HG02571 (cell line): Measurements from ENCODE around the gene TOR1B.
"Not testable (repeated sequence)": the region's sequence is repeated elsewhere in the genome, so short reads cannot be mapped to it uniquely, and the experiment has no call there.

Experiments
- ATAC-seq: cut with Tn5 transposase; IDR thresholded peaks from one replicate; pipeline ENCODE4 v1.9.1; 2021; ENCODE audit warnings: mild to moderate bottlenecking, moderate library complexity; ENCODE audit not compliant: unreplicated experiment

The TOR1B gene, protein sequence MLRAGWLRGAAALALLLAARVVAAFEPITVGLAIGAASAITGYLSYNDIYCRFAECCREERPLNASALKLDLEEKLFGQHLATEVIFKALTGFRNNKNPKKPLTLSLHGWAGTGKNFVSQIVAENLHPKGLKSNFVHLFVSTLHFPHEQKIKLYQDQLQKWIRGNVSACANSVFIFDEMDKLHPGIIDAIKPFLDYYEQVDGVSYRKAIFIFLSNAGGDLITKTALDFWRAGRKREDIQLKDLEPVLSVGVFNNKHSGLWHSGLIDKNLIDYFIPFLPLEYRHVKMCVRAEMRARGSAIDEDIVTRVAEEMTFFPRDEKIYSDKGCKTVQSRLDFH

DNA sequence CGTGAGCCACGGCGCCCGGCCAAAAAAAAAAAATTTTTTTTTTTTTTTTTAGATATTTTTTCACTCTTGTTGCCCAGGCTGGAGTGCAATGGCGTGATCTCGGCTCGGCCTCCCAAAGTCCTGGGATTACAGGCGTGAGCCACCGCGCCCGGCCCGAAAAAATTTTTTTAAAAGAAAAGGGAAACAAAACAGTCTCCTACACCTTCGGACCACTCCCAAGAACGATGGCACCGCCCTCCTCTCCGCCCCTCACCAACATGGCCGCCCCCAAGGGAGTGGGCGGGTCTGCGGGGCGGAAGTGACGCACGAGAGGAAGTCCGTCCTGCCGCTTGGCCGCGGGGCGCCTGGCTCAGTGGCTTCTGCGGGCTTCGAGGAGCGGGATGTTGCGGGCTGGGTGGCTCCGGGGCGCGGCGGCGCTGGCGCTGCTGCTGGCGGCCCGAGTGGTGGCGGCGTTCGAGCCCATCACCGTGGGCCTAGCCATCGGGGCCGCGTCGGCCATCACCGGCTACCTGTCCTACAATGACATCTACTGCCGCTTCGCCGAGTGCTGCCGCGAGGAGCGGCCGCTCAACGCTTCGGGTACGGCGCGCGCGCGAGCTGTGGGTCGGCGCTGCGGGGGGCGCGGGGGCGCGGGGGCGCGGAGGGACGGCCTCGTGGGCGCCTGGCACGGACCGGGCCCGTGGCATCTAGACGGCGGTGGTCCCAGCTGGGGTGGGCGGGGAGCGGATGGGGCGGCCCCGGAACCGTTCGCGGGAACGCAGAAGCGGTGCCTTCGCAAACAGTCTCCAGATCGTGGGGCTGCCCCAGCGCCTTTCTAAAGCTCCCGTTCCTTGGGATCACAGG lies at the start of gene TOR1B:
Gene TOR1B, plus strand, starts transcription at position 352 of the 843 bp plus-strand sequence. Its CDS starts 29 bp downstream, at position 381.
- peak; percentile 88 for ATAC-seq

GRCh38 chr9:129755151-129755550 lies 47.8 kb upstream of the TOR1B start:
- no peak for ATAC-seq

- ATAC-seq, result no peak
Measured at GRCh38 chr9:129756191-129756590, 46.8 kb upstream of the TOR1B start.

- ATAC-seq, result no peak
Measured at GRCh38 chr9:129757045-129757444, 45.9 kb upstream of the TOR1B start.

DNA sequence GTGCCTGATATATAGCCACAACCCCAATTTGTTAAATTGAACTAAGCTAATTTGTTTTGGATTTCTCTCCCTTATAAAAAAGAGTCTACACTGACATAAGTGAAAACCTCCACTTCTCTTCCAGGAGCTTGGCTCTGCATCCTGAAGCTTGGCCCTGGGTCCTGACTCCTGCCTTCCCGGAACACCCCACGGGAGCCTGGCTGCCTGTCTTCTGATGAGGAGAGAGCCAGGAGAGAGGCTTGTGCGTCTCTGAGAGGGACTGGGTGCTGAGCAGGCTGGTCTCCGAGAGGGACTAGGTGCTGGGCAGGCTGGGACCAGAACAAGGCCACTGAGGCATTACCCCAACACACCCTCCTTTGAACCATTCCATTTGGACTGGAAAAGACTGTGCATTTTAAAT lies 43.7 kb upstream of the TOR1B start:
- ATAC-seq, result no peak

DNA sequence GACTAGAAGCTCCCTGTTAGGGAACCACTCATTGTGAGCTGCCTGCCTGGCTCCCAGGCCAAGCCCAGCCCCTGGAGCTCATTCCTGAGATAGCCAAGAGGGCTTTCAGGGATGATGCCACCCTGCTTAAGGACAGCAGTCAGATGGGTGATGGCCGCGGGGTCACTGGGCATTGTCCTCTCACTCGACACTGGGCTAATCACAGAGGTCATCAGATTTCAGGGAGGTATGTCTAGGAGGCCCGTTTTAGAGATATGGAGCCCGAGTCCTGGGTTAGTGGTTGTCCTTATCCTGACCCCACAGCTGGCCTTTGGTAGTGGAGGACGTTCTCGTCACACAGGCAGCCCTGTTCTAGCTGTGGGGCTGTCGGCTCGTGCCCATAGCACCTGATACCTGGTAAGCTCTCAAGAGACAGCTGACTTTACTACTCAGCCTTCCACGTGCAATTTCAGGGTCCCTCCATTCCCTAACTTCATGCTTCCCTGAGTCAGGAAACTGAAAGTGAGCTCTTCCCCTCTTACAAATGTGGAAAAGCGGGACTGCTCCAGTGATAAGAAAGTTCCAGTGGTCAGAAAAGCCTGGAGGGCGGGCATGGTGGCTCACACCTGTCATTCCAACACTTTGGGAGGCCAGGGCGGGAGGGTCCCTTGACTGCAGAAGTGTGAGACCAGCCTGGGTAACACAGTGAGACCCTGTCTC lies 43.0 kb upstream of the TOR1B start:
- no peak for ATAC-seq

DNA sequence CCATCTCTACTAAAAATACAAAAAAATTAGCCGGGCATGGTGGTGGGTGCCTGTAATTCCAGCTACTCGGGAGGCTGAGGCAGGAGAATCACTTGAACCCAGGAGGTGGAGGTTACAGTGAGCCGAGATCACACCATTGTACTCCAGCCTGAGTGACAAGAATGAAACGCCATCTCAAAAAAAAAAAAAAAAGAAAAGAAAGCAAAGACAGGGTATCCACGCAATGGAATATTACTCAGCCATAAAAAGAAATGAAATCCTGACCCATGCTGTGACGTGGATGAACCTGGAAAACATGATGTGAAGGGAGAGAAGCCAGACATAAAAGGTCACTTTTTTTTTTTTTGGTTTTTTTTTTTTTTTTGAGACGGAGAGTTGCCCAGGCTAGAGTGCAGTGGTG lies 42.2 kb upstream of the TOR1B start:
- not testable (repeated sequence) for ATAC-seq

GRCh38 chr9:129761293-129761900 lies 41.6 kb upstream of the TOR1B start:
- no peak for ATAC-seq

DNA sequence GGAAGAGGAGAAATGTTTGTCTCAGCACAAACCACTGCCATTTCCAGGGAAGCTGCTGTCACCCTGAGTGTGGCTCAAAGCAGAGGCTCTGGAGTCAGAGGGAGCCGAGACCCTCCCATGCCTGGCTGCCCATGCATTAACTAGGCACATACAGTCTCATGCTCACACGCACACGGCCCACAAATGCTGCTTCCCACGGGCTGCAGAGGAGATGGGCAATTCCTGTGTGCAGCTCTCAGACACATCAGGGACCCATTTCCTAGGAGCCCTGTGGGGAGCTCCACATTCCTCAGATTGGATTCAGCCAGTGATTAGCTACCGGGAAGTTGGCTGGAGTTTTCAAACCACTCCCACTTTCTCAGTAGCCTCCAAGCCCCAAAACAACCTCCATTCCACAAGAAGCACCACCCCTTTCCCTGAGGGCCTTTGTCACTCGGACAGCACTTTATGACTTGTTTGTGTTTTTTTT lies 41.0 kb upstream of the TOR1B start:
- ATAC-seq, result no peak

DNA sequence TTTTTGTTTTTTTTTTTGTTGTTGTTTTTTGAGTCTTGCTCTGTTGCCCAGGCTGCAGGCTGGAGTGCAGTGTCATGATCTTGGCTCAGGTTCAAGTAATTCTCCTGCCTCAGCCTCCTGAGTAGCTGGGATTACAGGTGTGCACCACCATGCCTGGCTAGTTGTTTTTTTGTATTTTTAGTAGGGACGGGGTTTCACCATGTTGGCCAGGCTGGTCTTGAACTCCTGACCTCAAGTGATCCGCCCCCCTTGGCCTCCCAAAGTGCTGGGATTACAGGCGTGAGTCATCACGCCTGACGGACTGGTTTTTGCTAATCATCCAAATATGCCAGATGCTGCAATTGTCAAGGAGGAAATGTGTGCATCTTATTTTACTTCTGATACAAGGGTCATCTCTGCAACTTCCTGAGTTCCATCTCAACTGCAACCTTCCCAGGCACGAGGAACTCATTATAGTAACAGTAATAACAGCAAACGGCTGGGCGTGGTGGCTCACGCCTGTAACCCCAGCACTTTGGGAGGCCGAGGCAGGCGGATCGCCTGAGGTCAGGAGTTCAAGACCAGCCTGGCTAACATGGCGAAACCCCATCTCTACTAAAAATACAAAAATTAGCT lies 40.5 kb upstream of the TOR1B start:
- ATAC-seq, result not testable (repeated sequence)

DNA sequence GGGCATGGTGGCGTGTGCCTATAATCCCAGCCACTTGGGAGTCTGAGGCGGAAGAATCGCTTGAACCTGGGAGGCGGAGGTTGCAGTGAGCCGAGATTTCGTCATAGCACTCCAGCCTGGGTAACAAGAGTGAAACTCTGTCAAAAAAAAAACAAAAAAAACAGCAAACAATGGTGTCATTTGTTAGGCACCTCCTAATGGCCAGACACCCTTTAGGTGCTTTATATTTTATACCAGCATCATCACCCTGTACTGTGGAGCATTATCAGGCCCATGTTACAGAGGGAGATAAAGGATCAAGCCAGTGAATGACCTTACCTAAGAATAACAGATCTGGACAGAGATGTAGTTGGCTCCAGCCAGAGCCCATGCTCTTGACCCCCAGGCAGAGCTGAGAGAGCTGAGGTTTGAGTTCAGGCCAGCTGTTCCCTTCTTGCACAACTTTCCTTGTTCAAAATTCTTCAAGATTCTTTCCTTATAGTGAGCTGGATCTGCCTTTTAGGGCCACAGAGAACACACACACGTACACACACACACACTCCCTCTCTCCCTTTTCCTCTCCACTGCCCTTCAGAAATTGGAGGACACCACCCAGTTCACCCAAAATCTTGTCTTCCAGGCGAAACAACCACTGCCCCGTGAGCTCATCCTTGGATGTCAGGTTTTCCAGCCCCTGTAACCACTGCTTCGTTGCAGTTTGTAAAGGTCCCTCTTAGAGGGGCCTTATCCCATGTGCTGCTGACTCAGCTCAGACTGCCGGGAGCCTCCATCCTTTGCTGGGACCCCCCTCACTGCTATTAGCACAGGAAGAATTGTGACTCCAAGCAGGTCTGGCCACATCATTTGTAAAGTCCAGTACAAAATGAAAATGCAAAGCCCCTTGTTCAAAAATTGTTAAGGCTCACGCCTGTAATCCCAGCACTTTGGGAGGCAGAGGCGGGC lies 39.7 kb upstream of the TOR1B start:
- no peak for ATAC-seq

- no peak for ATAC-seq
Measured at GRCh38 chr9:129765764-129766317, 37.1 kb upstream of the TOR1B start.

DNA sequence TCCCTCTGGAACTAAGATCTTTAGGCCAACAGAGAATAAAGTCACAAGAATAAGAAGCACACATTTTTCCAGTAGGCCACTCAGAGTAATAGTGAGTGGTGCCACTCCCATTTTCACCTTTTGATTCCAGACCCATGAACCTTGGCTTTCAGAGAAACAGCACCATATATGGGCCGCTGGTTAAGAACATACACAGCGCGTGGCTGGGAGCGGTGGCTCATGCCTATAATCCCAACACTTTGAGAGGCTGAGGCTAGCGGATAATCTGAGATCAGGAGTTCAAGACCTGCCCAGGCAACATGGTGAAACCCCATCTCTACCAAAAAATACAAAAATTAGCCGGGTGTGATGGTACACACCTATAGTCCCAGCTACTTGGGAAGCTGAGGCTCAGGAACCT lies 34.5 kb upstream of the TOR1B start:
- no peak for ATAC-seq

- no peak for ATAC-seq
Measured at GRCh38 chr9:129769669-129770068, 33.3 kb upstream of the TOR1B start.

DNA sequence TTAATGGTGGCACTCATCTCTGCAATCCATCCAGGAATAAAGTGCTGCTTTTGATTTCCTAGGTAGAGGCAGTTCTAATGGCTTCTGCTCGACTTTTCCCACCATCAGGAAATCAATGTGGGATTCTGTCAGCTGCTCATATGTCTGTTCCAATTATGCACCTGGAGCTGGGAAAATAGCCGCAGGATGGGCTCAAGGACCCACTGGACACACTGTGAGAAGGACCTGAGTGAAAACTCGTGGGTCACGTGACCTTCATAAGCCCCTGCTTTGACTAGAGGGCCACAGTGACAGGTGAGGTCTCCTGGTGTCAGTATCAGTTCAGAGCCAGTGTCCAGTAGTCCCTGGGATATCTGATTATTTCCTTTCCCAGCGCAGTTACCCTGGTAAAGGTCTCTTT lies 32.2 kb upstream of the TOR1B start:
- no peak for ATAC-seq

- no peak for ATAC-seq
Measured at GRCh38 chr9:129773262-129774048, 29.5 kb upstream of the TOR1B start.

- no peak for ATAC-seq
Measured at GRCh38 chr9:129774791-129775447, 28.1 kb upstream of the TOR1B start.

DNA sequence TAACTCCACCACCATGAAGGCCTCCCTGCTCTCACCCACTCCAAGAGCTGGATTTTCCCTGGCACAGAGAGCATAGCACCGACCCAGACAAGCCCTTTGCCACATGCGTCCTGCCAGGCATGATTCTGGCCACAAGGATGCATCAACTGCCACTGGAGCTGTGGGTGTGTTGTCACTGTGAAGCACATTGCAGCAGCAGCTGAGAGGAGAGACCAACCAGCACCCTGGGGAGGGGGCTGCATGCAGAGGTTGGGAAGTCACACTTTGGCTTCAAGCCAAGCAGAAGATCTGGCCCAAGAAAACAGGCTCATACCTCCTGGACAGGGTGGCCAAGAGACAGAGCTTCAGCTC lies 27.6 kb upstream of the TOR1B start:
- ATAC-seq, result no peak
